GM18858 (cell line): ENCODE results near the gene GRIN1.

Experiments used
- ATAC-seq: cut with Tn5 transposase; IDR thresholded peaks from one replicate; pipeline ENCODE4 v1.9.1; 2021; ENCODE audit not compliant: unreplicated experiment

The GRIN1 gene

DNA sequence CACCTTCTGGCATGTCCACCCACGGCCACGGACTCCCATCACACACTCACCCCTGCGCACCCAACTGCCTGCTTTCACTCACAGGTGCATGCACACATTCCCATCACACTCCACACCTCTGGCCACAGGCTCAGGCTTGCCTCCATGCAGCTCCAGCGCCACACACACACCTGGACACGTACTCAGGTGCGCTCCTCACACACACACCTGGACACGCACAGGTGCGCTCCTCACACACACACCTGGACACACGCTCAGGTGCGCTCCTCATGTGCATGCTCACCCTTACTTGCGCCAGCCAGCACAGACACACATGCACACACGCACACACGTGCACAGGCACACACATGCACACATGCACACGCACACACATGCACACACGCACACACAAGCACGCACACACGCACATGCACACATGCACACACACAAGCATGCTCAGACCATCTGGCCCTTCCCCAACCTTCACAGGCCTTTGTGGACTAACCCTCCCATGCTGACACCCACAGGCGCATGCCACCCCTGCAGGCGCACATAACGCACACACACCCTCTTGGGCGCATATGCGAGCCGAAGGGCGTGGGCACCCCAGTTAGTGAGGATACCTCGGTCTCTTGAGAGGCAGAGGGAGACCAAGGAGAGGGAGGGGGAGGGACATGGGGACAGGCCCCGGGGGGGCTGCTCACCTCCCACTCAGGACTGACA, 8.3 kb downstream of the GRIN1 start:
- no peak for ATAC-seq

DNA sequence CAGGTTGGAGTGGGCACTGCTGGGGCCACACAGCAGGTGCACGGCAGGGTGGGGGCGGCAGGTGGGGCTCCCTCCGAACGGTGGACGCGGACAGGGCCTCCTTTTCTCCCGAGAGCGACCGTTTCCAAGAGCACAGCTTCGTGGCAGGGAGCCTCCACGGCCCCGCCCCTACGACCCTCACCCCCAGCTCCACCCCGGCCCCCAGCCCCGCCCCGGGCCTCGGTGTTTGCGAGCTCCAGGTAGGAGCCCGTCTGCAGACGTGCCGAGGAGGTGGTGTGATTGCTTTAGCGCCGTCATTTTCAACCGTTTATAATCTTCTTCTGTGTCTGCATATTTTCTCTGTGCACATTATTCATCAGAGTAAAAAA, 8.8 kb downstream of the GRIN1 start:
- no peak for ATAC-seq

- ATAC-seq: no peak
Measured at GRCh38 chr9:137148242-137148641, 9.3 kb downstream of the GRIN1 start.

DNA sequence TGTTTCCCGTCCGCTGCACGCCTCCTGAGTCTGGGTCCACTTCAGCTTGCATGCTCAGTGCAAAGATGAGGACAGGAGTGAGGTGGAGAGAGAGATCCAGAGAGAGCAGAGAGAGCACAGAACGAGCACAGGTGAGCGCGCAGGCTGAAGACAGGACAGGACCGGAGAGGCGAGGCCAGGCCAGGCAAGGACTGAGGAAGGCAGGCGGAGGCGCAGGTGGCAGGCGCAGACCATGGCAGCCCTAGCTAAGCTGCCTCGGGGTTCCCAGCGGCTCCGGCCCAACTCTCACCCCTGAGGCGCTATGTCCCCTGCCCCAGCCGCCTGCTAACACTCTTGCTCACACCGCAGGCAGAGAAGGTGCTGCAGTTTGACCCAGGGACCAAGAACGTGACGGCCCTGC, 9.7 kb downstream of the GRIN1 start:
- no peak for ATAC-seq

DNA sequence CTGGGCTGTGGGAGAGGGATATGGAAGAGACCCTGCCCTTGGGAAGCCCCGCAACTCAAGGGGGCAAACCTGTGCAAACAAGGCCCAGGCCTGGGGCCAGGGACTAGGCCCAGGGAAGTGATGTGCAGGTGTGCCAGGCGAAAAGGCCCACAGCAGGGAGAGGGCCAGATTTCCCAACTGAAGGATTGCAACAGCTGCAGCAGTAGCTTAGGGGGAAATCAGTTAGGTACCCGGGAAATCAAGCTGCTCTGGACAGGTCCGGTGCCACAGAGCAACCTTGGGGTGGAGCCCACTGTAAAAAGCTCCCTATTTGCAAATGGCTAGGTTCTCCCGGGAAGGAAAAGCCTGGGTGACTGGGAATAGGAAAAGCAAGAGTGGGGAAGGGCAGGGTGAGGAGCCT, 10.4 kb downstream of the GRIN1 start:
- ATAC-seq: no peak

DNA sequence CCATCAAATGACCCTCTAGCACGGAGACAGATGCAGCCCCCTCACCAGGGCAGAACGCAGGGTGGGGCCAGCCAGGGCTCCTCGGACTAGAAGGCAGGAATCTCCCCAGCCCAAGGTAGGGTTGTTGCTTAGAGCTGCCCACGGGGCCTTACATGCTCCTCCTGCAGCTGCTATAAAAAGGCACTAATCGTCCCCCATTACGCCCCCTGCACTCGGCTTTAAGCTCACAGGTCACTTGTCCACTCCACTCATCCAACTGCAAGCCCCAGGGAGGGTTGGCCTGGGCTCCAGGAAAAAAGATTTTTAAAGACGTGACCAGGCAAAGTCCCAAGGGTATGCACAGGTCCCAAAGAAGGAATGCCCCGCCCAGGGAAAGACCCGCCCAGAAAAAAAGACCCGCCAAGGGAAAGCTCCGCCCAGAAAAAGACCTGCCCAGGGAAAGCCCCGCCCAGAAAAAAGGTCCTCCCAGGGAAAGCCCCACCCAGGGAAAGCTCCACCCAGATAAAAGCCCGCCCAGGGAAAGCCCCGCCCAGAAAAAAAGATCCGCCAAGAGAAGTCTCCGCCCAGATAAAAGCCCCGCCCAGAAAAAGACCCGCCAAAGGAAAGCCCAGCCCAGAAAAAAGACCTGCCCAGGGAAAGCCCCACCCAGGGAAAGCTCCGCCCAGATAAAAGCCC, 11.1 kb downstream of the GRIN1 start:
- no peak for ATAC-seq

DNA sequence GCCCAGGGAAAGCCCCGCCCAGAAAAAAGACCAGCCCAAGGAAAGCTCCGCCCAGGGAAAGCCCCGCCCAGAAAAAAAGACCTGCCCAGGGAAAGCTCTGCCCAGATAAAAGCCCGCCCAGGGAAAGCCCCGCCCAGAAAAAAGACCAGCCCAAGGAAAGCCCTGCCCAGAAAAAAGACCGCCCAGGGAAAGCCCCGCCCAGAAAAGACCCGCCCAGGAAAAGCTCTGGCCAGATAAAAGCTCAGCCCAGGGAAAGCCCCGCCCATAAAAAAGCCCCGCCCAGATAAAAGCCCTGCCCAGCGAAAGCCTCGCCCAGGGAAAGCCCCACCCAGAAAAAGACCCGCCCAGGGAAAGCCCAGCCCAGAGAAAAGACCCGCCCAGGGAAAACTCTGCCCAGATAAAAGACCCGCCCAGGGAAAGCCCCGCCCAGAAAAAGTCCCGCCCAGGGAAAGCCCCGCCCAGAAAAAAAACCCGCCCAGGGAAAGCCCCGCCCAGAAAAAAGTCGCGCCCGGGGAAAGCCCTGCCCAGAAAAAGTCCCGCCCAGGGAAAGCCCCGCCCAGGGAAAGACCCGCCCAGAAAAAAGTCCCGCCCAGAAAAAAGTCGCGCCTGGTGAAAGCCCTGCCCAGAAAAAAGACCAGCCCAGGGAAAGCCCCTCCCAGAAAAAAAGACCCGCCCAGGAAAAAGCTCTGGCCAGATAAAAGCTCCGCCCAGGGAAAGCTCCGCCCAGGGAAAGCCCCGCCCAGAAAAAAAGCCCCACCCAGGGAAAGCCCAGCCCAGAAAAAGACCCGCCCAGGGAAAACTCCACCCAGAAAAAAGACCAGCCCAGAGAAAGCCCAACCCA, 11.9 kb downstream of the GRIN1 start:
- ATAC-seq: no peak

DNA sequence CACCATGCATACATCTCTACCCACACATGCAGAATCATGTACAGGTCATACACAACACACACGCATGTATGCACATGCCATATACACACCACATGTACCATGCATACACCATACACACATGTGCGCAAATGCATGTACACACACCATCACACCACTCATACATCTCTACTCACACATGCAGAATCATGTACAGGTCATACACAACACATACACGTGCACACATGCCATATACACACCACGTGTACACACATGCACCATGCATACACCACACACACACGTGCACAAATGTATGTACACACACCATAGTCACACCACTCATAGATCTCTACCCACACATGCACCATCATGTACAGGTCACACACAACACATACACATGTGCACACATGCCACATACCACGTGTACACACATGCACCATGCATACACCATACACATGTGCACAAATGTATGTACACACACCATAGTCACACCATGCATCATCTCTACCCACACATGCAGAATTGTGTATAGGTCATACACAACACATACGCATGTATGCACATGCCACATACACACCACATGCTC, 14.0 kb downstream of the GRIN1 start:
- no peak for ATAC-seq

- ATAC-seq: no peak
Measured at GRCh38 chr9:137156567-137157375, 17.8 kb downstream of the GRIN1 start.

GRCh38 chr9:137157618-137158415, 18.9 kb downstream of the GRIN1 start:
- ATAC-seq: no peak

GRCh38 chr9:137158625-137159024, 19.7 kb downstream of the GRIN1 start:
- ATAC-seq: no peak

DNA sequence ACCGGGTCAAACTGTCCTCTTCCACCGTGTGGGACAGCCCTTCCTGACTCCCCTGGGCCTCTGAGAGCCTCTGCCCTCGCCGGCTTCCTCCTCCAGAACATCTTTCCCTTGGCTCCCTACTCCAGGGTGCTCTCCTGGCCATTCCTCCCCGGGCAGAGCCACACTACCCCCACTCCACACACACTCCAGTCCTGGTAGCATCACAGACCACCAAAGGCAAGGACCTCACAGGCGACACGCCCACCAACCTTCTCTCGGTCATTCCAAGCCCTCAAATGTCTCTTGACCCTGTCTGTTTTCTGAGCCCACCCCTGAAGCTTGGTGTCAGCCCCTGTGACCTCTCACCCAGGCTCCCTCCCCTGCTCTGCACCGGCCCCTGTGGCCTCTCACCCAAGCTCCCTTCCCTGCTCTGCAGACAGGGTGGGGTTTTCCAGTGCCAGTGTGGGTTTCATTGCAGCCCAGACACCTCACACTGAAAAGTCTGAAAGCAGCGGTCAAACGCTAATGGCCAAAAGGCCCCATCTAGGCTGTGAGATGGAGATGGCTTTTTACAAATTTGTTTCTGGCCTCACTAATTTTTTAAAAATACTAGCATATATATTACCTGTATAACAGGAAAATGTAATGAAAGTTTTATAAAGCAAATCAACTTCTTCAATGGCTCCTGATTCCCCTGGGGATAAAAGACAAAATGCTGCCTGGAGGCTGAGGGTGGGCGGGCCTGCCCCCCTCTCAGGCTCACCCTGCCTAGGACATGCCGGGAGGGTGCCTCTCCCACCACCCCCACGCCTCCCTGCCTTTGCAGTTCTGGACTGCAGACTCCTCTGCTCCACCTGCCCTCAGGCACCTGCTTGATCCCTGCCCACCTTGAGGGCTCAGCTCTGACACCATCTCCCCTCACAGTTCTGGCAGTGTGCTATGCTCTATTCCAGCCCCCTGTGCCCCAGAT, 20.4 kb downstream of the GRIN1 start:
- ATAC-seq: no peak

DNA sequence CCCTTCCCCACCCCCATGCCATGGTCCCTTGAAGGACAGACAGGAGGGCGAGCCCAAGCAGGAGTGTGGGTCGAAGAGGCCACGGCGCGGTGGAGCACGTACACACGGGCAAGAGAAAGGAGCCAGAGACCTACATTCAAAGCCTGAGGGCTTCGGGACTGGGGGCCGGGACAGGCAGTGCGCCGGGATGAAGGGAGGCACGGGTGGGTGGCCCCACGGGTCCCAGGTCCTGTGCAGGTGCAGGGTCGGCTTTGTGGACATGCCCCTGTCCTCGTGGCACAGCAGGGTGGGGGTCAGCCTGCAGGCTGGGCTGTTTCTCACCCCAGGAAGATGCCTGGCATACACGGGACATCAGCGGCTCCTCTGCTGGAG, 21.1 kb downstream of the GRIN1 start:
- ATAC-seq: no peak

DNA sequence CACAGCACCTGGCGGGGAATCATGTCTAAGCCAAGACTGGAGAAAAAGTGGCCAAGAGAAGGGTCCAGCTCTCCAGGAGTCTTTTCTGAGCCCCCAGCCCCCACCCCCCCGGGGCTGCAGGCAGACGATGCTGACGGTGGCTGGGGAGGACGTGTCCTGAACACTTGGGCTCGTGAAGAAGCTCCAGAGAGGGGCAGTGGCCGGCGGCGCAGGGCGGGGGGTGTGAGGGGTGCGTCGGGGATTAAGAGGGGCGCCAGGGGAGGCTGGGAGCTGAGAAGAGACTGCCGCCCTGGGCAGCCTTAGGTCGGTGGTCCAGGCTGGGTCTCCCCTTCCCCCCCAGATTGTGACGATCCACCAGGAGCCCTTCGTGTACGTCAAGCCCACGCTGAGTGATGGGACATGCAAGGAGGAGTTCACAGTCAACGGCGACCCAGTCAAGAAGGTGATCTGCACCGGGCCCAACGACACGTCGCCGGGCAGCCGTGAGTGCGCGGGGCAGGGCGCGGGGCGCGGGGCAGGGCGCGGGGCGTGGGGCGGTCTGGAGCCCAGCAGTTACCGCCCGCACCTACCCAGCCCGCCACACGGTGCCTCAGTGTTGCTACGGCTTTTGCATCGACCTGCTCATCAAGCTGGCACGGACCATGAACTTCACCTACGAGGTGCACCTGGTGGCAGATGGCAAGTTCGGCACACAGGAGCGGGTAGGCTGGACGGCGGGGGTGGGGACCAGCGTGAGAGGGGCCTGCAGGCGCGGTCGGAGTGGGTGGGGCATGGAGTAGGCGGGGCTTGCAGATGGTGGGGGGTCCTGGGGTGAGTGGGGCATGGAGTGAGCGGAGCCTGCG, 22.0 kb downstream of the GRIN1 start:
- no peak for ATAC-seq

GRCh38 chr9:137161558-137162486, 22.9 kb downstream of the GRIN1 start:
- ATAC-seq: no peak

GRCh38 chr9:137162505-137163364, 23.8 kb downstream of the GRIN1 start:
- no peak for ATAC-seq
